Ovary (tissue), 9 donors: Measurements from ENCODE around the gene HSD11B2. TPM values are rescaled to one million over a fixed set of nuclear protein-coding genes. Genes with fewer than 3 reads are reported as not detected.

Experiments used
- DNase-seq, 5 donors: peaks; one replicate each; pipeline ENCODE4 v3.0.0-alpha.2; 2019 to 2020
- H3K27ac ChIP-seq, 2 donors: fragments of 200-600 bp; one replicate each; pipeline versions ENCODE4 v1.5.1 to v1.8.0; 2019 to 2022
- H3K27me3 ChIP-seq: fragments of 200-600 bp; one replicate; pipeline ENCODE4 v1.8.0; 2022
- H3K36me3 ChIP-seq: fragments of 200-600 bp; sonication (generic); one replicate; pipeline ENCODE4 v1.5.1; 2019
- H3K4me1 ChIP-seq: one replicate; pipeline ENCODE4 v1.8.1; 2013; ENCODE audit warnings: mild to moderate bottlenecking, moderate library complexity; ENCODE audit not compliant: insufficient read depth
- H3K4me3 ChIP-seq: fragments of 200-600 bp; sonication (generic); one replicate; pipeline ENCODE4 v1.5.1; 2017
- H3K9me3 ChIP-seq, 2 donors: fragments of 200-600 bp in 1 of 2; sonication (generic) in 1 of 2; one replicate each; pipeline versions ENCODE4 v1.5.1 to v1.8.1; 2013 to 2019; ENCODE audit warnings: mild to moderate bottlenecking in 1 of 2, moderate library complexity in 1 of 2
- CTCF ChIP-seq, 3 donors: fragments of 450-650 bp in 2 of 3; fragments of 200-600 bp in 1 of 3; IDR thresholded peaks; one replicate each; pipeline versions ENCODE4 v1.5.1 to v1.8.0; 2016 to 2022; ENCODE audit warnings: antibody characterized with exemption in 3 of 3, mild to moderate bottlenecking in 1 of 3
- EP300 ChIP-seq: sonication (generic); formaldehyde crosslinking; IDR thresholded peaks from one replicate; pipeline ENCODE4 v1.6.1; 2017; ENCODE audit warnings: antibody characterized with exemption
- POLR2A ChIP-seq: fragments of 450-650 bp; IDR thresholded peaks from one replicate; pipeline ENCODE4 v1.6.1; 2017; ENCODE audit warnings: antibody characterized with exemption, mild to moderate bottlenecking, moderate library complexity
- WGBS, 3 donors: extraction: QIAGEN DNeasy Blood & Tissue Kit in 1 of 3; methylation state at CpG; one replicate each; pipeline versions ENCODE4 v1.1.5 to v1.1.7; 2013 to 2017; 5-methylcytosine and 5-hydroxymethylcytosine counted together
- intact Hi-C, 4 donors: fragments of 100-400 bp; cut with DNase I; formaldehyde crosslinking; loops; one replicate each; pipeline versions ENCODE4 v1.11.0 to v1.15.1; 2022 to 2023
- polyA plus RNA-seq, 2 donors: library from polyadenylated mRNA; stranded (reverse); fragments of 200-250 nt in 1 of 2; fragments of 350-450 nt in 1 of 2; fragmentation: Illumina TruSeq in 1 of 2; extraction: RNeasy Lipid Tissue Mini Kit (QIAGEN cat#74804) in 1 of 2; gene quantifications; one replicate each; pipeline ENCODE4 v1.2.3, GENCODE V29; 2013 to 2014
- total RNA-seq, 7 donors: library from RNA; depleted of rRNA in 2 of 7; stranded (reverse); fragments of >200 nt in 2 of 7; fragmentation: NEBNext Ultra II Directional in 3 of 7; extraction: Animal tissue kit (Norgen Biotek cat#: 25700) in 3 of 7; gene quantifications; one replicate each; pipeline versions ENCODE4 v1.1.0 to v1.2.4, GENCODE V29; 2016 to 2023
- donor health status: DM: no; HTN: no; CAD: no; lungs with moderate emphysema.
- donor health status: DM: no; HTN: no; CAD: no.
- donor health status: Bipolar disorder and iron deficiency.
- donor health status: DM: yes; HTN: yes; CAD: no.
- donor health status: DM: no; HTN: no; CAD: no.
- donor health status: DM: yes; HTN: yes; CAD: no.

The HSD11B2 gene
- total and polyA plus RNA-seq, 9 donors, result 1.3 to 26.3 (median 15.7) TPM

- no peak for DNase-seq
- WGBS, 3 donors, result 50 to 63% (median 60%) methylated on average over 9 of the region's 9 CpGs
- H3K4me3 ChIP-seq, result no peak overlapping the region
- no peaks in the 10 kb centered on the region for H3K9me3 ChIP-seq
- no peak overlapping the region for H3K27ac ChIP-seq
- H3K27me3 ChIP-seq, result no peaks in the 10 kb centered on the region
- no peak for TF ChIP-seq CTCF (IDR thresholded peaks at IDR 0.05)
- no peak for TF ChIP-seq EP300
- TF ChIP-seq POLR2A, result no peak
- intact Hi-C loops, result no loop called here
- no peaks in the 10 kb centered on the region for H3K4me1 ChIP-seq
- H3K36me3 ChIP-seq, result no peaks in the 10 kb centered on the region
Measured at GRCh38 chr16:67423611-67424260, 7.2 kb upstream of the HSD11B2 start.

GRCh38 chr16:67424261-67424615 is 6.7 kb upstream of the HSD11B2 start:
- Histone ChIP-seq H3K36me3 (no peaks in the 10 kb centered on the region), H3K9me3 (no peaks in the 10 kb centered on the region), H3K4me1 (no peaks in the 10 kb centered on the region), H3K4me3 (no peak overlapping the region), H3K27ac (no peak overlapping the region), H3K27me3 (no peaks in the 10 kb centered on the region)
- TF ChIP-seq POLR2A, result no peak
- intact Hi-C loops, result no loop called here
- 57 to 73% (median 71%) methylated on average over 5 of the region's 5 CpGs for WGBS, 3 donors
- DNase-seq, result no peak

GRCh38 chr16:67425061-67425460 is 5.9 kb upstream of the HSD11B2 start:
- Histone ChIP-seq H3K4me1 (no peaks in the 10 kb centered on the region), H3K4me3 (no peak overlapping the region), H3K27ac (no peak overlapping the region), H3K36me3 (no peaks in the 10 kb centered on the region), H3K9me3 (no peaks in the 10 kb centered on the region), H3K27me3 (no peaks in the 10 kb centered on the region)
- intact Hi-C loops, result loop anchor here in 1 of 4 donors (5.0 kb wide), 1 partner anchor 37 kb away; no protein-coding TSS in a partner anchor
- TF ChIP-seq POLR2A (no peak), CTCF (IDR thresholded peaks at IDR 0.05) (no peak), EP300 (no peak)
- 23 to 36% (median 30%) methylated on average over 6 of the region's 6 CpGs for WGBS, 3 donors
- no peak for DNase-seq

GRCh38 chr16:67425580-67425979 is 5.3 kb upstream of the HSD11B2 start:
- no peak overlapping the region for H3K4me3 ChIP-seq
- no peak overlapping the region for H3K27ac ChIP-seq
- H3K27me3 ChIP-seq, result no peaks in the 10 kb centered on the region
- no peak for DNase-seq
- H3K36me3 ChIP-seq, result no peaks in the 10 kb centered on the region
- TF ChIP-seq POLR2A (no peak), EP300 (no peak), CTCF (IDR thresholded peaks at IDR 0.05) (no peak)
- H3K4me1 ChIP-seq, result no peaks in the 10 kb centered on the region
- no peaks in the 10 kb centered on the region for H3K9me3 ChIP-seq
- intact Hi-C loops, result loop anchor here in 1 of 4 donors (5.0 kb wide), 1 partner anchor 37 kb away; no protein-coding TSS in a partner anchor
- 33 to 53% (median 49%) methylated on average over 4 of the region's 4 CpGs for WGBS, 3 donors

- 75 to 77% (median 75%) methylated on average over 7 of the region's 7 CpGs for WGBS, 3 donors
- DNase-seq, result no peak
- no peaks in the 10 kb centered on the region for H3K4me1 ChIP-seq
- H3K4me3 ChIP-seq, result no peak overlapping the region
- H3K27me3 ChIP-seq, result no peaks in the 10 kb centered on the region
- TF ChIP-seq EP300, result no peak
- TF ChIP-seq CTCF (IDR thresholded peaks at IDR 0.05), result no peak
- TF ChIP-seq POLR2A, result no peak
- H3K27ac ChIP-seq, result no peak overlapping the region
- intact Hi-C loops, result loop anchor here in 1 of 4 donors (5.0 kb wide), 1 partner anchor 36 kb away; no protein-coding TSS in a partner anchor
- no peaks in the 10 kb centered on the region for H3K9me3 ChIP-seq
- H3K36me3 ChIP-seq, result no peaks in the 10 kb centered on the region
Measured at GRCh38 chr16:67426022-67426421, 4.9 kb upstream of the HSD11B2 start.
